Measurements from ENCODE around the gene SPOCK2. TPM values are rescaled to one million over a fixed set of nuclear protein-coding genes. Genes with fewer than 3 reads are reported as not detected.

Gene SPOCK2
- total RNA-seq, 4 donors from 2014 or later, result 4.6 to 12.1 (median 7.8) TPM

DNA sequence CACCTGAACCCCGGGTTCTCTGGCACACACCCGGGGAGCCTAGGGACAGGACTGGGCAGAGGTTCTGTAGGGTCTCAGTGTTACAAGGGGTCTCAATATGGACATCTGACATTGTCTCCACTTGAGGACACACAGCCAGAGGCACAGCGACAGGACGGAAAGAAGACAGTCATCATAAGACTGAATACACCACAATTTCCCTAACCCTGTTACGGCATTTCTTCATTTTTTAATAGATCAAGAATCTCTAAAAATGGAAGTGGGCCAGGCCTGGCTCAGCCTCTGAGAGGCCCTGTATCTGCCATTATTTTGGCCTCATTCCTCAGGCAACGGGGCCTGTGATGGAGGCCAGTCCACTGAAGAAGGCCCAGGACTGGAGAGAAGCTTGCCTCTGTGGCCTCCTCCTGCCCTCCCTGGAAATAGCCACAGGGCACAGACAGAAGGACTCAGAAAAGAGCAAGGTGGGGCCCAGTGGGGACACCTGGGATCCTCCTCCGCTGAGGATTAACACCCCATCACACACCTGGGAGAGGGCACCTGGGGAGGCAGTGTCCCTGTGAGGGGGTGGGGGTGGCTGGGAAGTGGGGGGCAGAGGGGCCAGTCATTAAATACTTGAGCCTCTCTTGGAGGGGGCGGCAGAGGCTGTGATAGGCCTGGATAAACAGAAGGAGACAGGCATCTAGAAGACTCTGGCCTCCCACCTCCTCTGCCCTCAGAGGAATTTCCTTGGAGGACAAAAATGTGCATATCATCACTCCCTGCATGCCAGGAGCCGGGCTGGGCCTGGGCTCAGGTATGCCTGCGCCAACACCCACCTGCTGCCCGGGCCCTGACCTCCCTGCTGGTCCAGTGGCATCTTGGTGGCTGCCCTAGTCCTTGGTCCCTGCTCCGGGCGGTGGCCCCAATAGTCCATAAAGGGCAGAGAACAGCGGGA is 8.0 kb downstream of the SPOCK2 start:
- intact Hi-C loops (cut with DNase I), result no loop called here
- Histone ChIP-seq H3K27me3 (no peaks in the 10 kb centered on the region), H3K36me3 (no peaks in the 10 kb centered on the region), H3K9me3 (no peaks in the 10 kb centered on the region), H3K4me1 (no peaks in the 10 kb centered on the region), H3K4me3 (no peak overlapping the region), H3K27ac (replicated peaks in 1 of 4) (no peak overlapping the region)
- TF ChIP-seq POLR2AphosphoS5 (IDR thresholded peaks at IDR 0.05) (no peak), POLR2A (IDR thresholded peaks at IDR 0.05; ENCODE audit: low read depth) (no peak), EP300 (IDR thresholded peaks at IDR 0.05) (no peak)
- TF ChIP-seq, protein P1, sequence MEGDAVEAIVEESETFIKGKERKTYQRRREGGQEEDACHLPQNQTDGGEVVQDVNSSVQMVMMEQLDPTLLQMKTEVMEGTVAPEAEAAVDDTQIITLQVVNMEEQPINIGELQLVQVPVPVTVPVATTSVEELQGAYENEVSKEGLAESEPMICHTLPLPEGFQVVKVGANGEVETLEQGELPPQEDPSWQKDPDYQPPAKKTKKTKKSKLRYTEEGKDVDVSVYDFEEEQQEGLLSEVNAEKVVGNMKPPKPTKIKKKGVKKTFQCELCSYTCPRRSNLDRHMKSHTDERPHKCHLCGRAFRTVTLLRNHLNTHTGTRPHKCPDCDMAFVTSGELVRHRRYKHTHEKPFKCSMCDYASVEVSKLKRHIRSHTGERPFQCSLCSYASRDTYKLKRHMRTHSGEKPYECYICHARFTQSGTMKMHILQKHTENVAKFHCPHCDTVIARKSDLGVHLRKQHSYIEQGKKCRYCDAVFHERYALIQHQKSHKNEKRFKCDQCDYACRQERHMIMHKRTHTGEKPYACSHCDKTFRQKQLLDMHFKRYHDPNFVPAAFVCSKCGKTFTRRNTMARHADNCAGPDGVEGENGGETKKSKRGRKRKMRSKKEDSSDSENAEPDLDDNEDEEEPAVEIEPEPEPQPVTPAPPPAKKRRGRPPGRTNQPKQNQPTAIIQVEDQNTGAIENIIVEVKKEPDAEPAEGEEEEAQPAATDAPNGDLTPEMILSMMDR (IDR thresholded peaks at IDR 0.05), result no peak
- DNase-seq (ENCODE audit: extremely low spot score), result no peak
- WGBS, result 71% methylated on average over 6 of the region's 14 CpGs

- TF ChIP-seq, protein P1 (IDR thresholded peaks at IDR 0.05), result no peak
- no peak for TF ChIP-seq EP300 (IDR thresholded peaks at IDR 0.05)
- TF ChIP-seq POLR2AphosphoS5 (IDR thresholded peaks at IDR 0.05), result no peak
- no peak for TF ChIP-seq POLR2A (IDR thresholded peaks at IDR 0.05; ENCODE audit: low read depth)
- H3K4me3 ChIP-seq, result no peak overlapping the region
- no peak overlapping the region for H3K27ac ChIP-seq (replicated peaks in 1 of 4)
- no peaks in the 10 kb centered on the region for H3K9me3 ChIP-seq
- 73% methylated on average over 5 of the region's 5 CpGs for WGBS
- no peaks in the 10 kb centered on the region for H3K4me1 ChIP-seq
- no peak for DNase-seq (ENCODE audit: extremely low spot score)
- intact Hi-C loops (cut with DNase I), result no loop called here
- no peaks in the 10 kb centered on the region for H3K27me3 ChIP-seq
- H3K36me3 ChIP-seq, result no peaks in the 10 kb centered on the region
Observed at GRCh38 chr10:72079356-72079755, 9.0 kb downstream of the SPOCK2 start.

GRCh38 chr10:72077275-72077990 is 10.9 kb downstream of the SPOCK2 start:
- intact Hi-C loops (cut with DNase I), result no loop called here
- TF ChIP-seq EP300 (IDR thresholded peaks at IDR 0.05) (no peak), POLR2A (IDR thresholded peaks at IDR 0.05; ENCODE audit: low read depth) (no peak), POLR2AphosphoS5 (IDR thresholded peaks at IDR 0.05) (no peak)
- TF ChIP-seq, protein P1 (IDR thresholded peaks at IDR 0.05), result no peak
- Histone ChIP-seq H3K36me3 (no peaks in the 10 kb centered on the region), H3K9me3 (no peaks in the 10 kb centered on the region), H3K27ac (replicated peaks in 1 of 4) (no peak overlapping the region), H3K27me3 (no peaks in the 10 kb centered on the region), H3K4me3 (no peak overlapping the region), H3K4me1 (peaks cover 0 to 4% (median 0%) of the 10 kb centered on the region in 4 donors)
- 92% methylated on average over 20 of the region's 20 CpGs for WGBS
- no peak for DNase-seq (ENCODE audit: extremely low spot score)

DNA sequence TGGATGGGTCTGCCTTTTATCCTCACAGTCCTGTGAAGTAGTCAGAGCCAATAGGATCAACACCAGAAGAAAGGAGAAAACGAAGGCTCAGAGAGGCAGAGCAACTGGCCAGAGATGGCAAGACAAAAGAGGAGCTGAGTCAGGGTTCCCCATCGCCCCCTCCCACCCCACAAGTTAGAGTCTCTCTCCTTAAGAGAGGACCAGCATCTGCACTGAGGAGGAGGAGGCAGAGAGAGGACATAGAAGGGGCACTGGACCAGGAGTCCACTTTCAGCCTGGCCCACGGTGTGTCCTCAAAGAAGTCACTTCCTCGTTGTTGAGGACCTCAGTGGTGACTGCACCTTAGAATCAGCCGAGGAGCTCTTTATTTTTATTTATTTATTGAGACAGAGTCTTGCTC is 11.6 kb downstream of the SPOCK2 start:
- Histone ChIP-seq H3K4me3 (no peak overlapping the region), H3K27me3 (no peaks in the 10 kb centered on the region)

More for the DNA sequence above, 11.6 kb downstream of the SPOCK2 start:
- intact Hi-C loops (cut with DNase I), result no loop called here
- H3K27ac ChIP-seq (replicated peaks in 1 of 4), result no peak overlapping the region
- H3K4me1 ChIP-seq, result peaks cover 0 to 4% (median 0%) of the 10 kb centered on the region in 4 donors
- H3K9me3 ChIP-seq, result peaks cover 0 to 4% (median 0%) of the 10 kb centered on the region in 4 donors
- no peak for DNase-seq (ENCODE audit: extremely low spot score)
- no peaks in the 10 kb centered on the region for H3K36me3 ChIP-seq
- WGBS, result 86% methylated on average over 5 of the region's 5 CpGs
- TF ChIP-seq EP300 (IDR thresholded peaks at IDR 0.05), result no peak
- no peak for TF ChIP-seq POLR2AphosphoS5 (IDR thresholded peaks at IDR 0.05)
- TF ChIP-seq, protein P1 (IDR thresholded peaks at IDR 0.05), result no peak
- TF ChIP-seq POLR2A (IDR thresholded peaks at IDR 0.05; ENCODE audit: low read depth), result no peak

All from esophagus muscularis mucosa (tissue), 4 donors.